IMR-90 (cell line): ENCODE data around the gene TSACC. TPM values are rescaled to one million over a fixed set of nuclear protein-coding genes. Genes with fewer than 3 reads are reported as not detected.

Experiments used
- ATAC-seq: fragments of 200-7000 bp; cut with Tn5 transposase; 2 replicates; pipeline ENCODE4 v1.9.1; 2020; ENCODE audit warnings: low read depth, mild to moderate bottlenecking, moderate library complexity
- BruUV-seq: library from RNA; stranded (reverse); fragments of 400-500 nt; replicated peaks from 2 replicates; lab custom pipeline; 2021; lab: Mats Ljungman, UMichigan
- CTCF ChIA-PET: fragments of 300-600 bp; formaldehyde crosslinking; extraction: SDS; loops from one replicate; lab custom pipeline; 2021; ENCODE audit warnings: antibody characterized with exemption; lab: Yijun Ruan, JAX
- POLR2A ChIA-PET: fragments of 300-600 bp; sonication (Branson Sonifier 250); formaldehyde crosslinking; loops from one replicate; lab custom pipeline; 2022; ENCODE audit warnings: antibody characterized with exemption; ENCODE audit not compliant: unreplicated experiment; lab: Charles Lee
- DNase-seq: peaks from one replicate; pipeline ENCODE4 v3.0.0; 2013
- H2AFZ ChIP-seq: replicated peaks from 2 replicates; pipeline ENCODE3; 2013; ENCODE audit warnings: low read length, mild to moderate bottlenecking; ENCODE audit not compliant: poor library complexity
- H2AK5ac ChIP-seq: 2 replicates; pipeline ENCODE4 v1.6.1; 2013; ENCODE audit warnings: low read depth, low read length, inconsistent platforms
- H2AK9ac ChIP-seq: replicated peaks from 2 replicates; pipeline ENCODE3; 2013; ENCODE audit warnings: mild to moderate bottlenecking, low read depth, low read length, moderate library complexity; ENCODE audit not compliant: poor library complexity
- H2BK120ac ChIP-seq: 2 replicates; pipeline ENCODE4 v1.6.1; 2013; ENCODE audit warnings: low read depth, low read length, inconsistent platforms
- H2BK15ac ChIP-seq: 3 replicates; pipeline ENCODE4 v1.6.1; 2013; ENCODE audit warnings: low read depth, low read length, inconsistent platforms
- H2BK20ac ChIP-seq: 2 replicates; pipeline ENCODE4 v1.6.1; 2013; ENCODE audit warnings: low read depth, mild to moderate bottlenecking, inconsistent platforms, low read length, moderate library complexity
- H2BK5ac ChIP-seq: 2 replicates; pipeline ENCODE4 v1.6.1; 2013; ENCODE audit warnings: mild to moderate bottlenecking, low read depth, low read length, inconsistent platforms; ENCODE audit not compliant: poor library complexity, severe bottlenecking
- H3K14ac ChIP-seq: replicated peaks from 2 replicates; pipeline ENCODE4 v1.6.1; 2013; ENCODE audit warnings: low read depth, low read length, inconsistent platforms
- H3K18ac ChIP-seq: 2 replicates; pipeline ENCODE4 v1.6.1; 2013; ENCODE audit warnings: low read depth, low read length, control low read depth
- H3K23ac ChIP-seq: 2 replicates; pipeline ENCODE4 v1.6.1; 2013; ENCODE audit warnings: low read depth, low read length, inconsistent platforms
- H3K27ac ChIP-seq: 2 replicates; pipeline ENCODE4 v1.5.1; 2013; ENCODE audit warnings: mild to moderate bottlenecking, control low read depth, low read length; ENCODE audit not compliant: insufficient read depth
- H3K27me3 ChIP-seq: 2 replicates; pipeline ENCODE4 v1.6.1; 2013; ENCODE audit warnings: low read length; ENCODE audit not compliant: control insufficient read depth, insufficient read depth
- H3K36me3 ChIP-seq: 2 replicates; pipeline ENCODE4 v1.6.1; 2013; ENCODE audit warnings: low read length, mixed read lengths; ENCODE audit not compliant: control insufficient read depth, insufficient read depth
- H3K4ac ChIP-seq: 2 replicates; pipeline ENCODE4 v1.6.1; 2013; ENCODE audit warnings: low read depth, low read length, inconsistent platforms
- H3K4me1 ChIP-seq: 2 replicates; pipeline ENCODE4 v1.6.1; 2013; ENCODE audit warnings: low read length, mixed read lengths; ENCODE audit not compliant: control insufficient read depth, insufficient read depth
- H3K4me2 ChIP-seq: 2 replicates; pipeline ENCODE4 v1.6.1; 2013; ENCODE audit warnings: low read depth, mild to moderate bottlenecking, control low read depth, low read length, moderate library complexity
- H3K4me3 ChIP-seq: 2 replicates; pipeline ENCODE4 v1.5.1; 2013; ENCODE audit warnings: low read depth, mild to moderate bottlenecking, control low read depth, low read length, moderate library complexity; ENCODE audit not compliant: insufficient read depth
- H3K56ac ChIP-seq: 2 replicates; pipeline ENCODE4 v1.6.1; 2013; ENCODE audit warnings: low read length, inconsistent platforms; ENCODE audit not compliant: insufficient read depth; ENCODE audit errors: extremely low read depth
- H3K79me1 ChIP-seq, 2 experiments: 2 replicates each; pipeline ENCODE4 v1.6.1; 2013; ENCODE audit warnings: low read length in 2 of 2, inconsistent platforms in 1 of 2, low read depth in 1 of 2
- H3K9ac ChIP-seq: 2 replicates; pipeline ENCODE4 v1.6.1; 2013; ENCODE audit warnings: low read depth, low read length, control low read depth
- H3K9me1 ChIP-seq: 2 replicates; pipeline ENCODE4 v1.6.1; 2013; ENCODE audit warnings: low read length, inconsistent platforms; ENCODE audit not compliant: insufficient read depth
- H3K9me3 ChIP-seq: 2 replicates; pipeline ENCODE4 v1.6.1; 2013; ENCODE audit warnings: low read length; ENCODE audit not compliant: control insufficient read depth, insufficient read depth
- H4K20me1 ChIP-seq: 2 replicates; pipeline ENCODE4 v1.6.1; 2013; ENCODE audit warnings: low read length, inconsistent platforms; ENCODE audit not compliant: insufficient read depth
- H4K5ac ChIP-seq: 2 replicates; pipeline ENCODE4 v1.6.1; 2013; ENCODE audit warnings: mild to moderate bottlenecking, low read depth, low read length, control low read depth
- H4K8ac ChIP-seq, 2 experiments: 2 replicates each; pipeline ENCODE4 v1.6.1; 2013; ENCODE audit warnings: low read depth in 2 of 2, low read length in 2 of 2, control low read depth in 1 of 2, inconsistent platforms in 1 of 2
- H4K91ac ChIP-seq: 2 replicates; pipeline ENCODE4 v1.6.1; 2013; ENCODE audit warnings: low read depth, low read length, inconsistent platforms; ENCODE audit not compliant: insufficient read depth
- MAZ ChIP-seq: IDR thresholded peaks from 2 replicates; pipeline ENCODE4 v1.6.1; 2012; ENCODE audit warnings: low read depth, mild to moderate bottlenecking, low read length, improper control_type of control experiment, moderate library complexity, borderline replicate concordance
- WGBS, 2 experiments: methylation state at CpG; one replicate each; pipeline versions ENCODE4 v1.1.5 to v1.1.7; 2013; ENCODE audit warnings: missing lambda C conversion rate in 2 of 2; ENCODE audit not compliant: insufficient read length in 1 of 2; ENCODE audit errors: extremely low coverage in 2 of 2; 5-methylcytosine and 5-hydroxymethylcytosine counted together
- dilution Hi-C: fragments of 300-500 bp; cut with HindIII; formaldehyde crosslinking; loops from one replicate; pipeline ENCODE4 v1.14.3; 2018; ENCODE audit warnings: low sequenced_read_pairs; ENCODE audit not compliant: unreplicated experiment
- in situ Hi-C: fragments of 300-500 bp; cut with MboI; formaldehyde crosslinking; loops from 3 replicates; pipeline ENCODE4 v1.14.3; 2019; ENCODE audit warnings: low sequenced_read_pairs, inconsistent platforms, mixed read lengths
- intact Hi-C: fragments of 100-400 bp; cut with micrococcal nuclease; formaldehyde crosslinking; loops from 2 replicates; pipeline ENCODE4 v1.10.0; 2022
- polyA plus RNA-seq, 3 experiments: library from polyadenylated mRNA; depleted of rRNA; stranded (reverse); fragments of >200 nt; gene quantifications; 2 replicates each; pipeline ENCODE4 v1.2.3, GENCODE V29; 2012; ENCODE audit warnings: low replicate concordance in 1 of 3
- total RNA-seq: library from RNA; depleted of rRNA; stranded (reverse); fragments of >200 nt; gene quantifications from 2 replicates; pipeline ENCODE4 v1.2.3, GENCODE V29; 2012; rRNA removed

The TSACC gene
- total and polyA plus RNA-seq, 2 of the 4 experiments (the other 2 are of a cell fraction), result 0.75 TPM; not detected in 1

DNA sequence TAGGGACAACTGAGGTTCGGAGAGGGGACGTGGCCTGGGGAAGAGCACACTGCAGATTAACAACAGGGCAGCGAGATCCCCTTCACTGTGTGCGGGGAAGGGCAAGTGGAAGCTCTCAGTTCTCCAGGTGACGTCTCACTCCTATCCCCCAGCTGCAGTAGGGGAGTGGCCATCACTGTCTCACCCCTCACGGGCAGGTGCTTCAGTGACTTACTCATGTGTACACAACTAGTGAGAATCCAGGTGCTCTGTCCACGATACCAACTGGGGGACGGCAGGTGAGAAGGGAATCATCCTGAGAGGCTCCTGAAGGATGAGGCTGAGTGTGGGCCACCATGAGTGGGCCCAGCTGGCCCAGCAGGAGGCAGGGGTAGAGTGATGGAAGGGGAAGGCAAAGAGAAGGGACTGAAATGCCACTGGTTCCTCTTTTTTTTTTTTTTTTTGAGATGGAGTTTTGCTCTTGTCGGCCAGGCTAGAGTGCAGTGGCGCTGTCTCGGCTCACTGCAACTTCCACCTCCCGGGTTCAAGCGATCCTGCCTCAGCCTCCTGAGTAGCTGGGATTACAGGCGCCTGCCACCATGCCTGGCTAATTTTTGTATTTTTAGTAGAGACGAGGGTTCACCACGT lies 56.6 kb downstream of the TSACC start:
- WGBS, 2 experiments, result 80% methylated on average over 5 of the region's 16 CpGs; no CpG with 5 or more reads in 1 of the 2 experiments
- intact Hi-C loops, result no loop called here
- no peaks in the 10 kb centered on the region for H3K9me3 ChIP-seq
- no peaks in the 10 kb centered on the region for H3K4me1 ChIP-seq
- no peak overlapping the region for H4K5ac ChIP-seq
- no peak overlapping the region for H4K91ac ChIP-seq
- no peak overlapping the region for H2AFZ ChIP-seq
- H2AK9ac ChIP-seq, result no peak overlapping the region
- no peak overlapping the region for H2BK5ac ChIP-seq
- H3K9me1 ChIP-seq, result no peaks in the 10 kb centered on the region
- in situ Hi-C loops, result no loop called here
- H3K56ac ChIP-seq, result no peak overlapping the region
- H3K14ac ChIP-seq, result no peak overlapping the region
- H3K27me3 ChIP-seq, result peaks cover 61% of the 10 kb centered on the region
- no peak for ATAC-seq
- H3K4me3 ChIP-seq, result no peak overlapping the region
- H2BK15ac ChIP-seq, result no peak overlapping the region
- no peak overlapping the region for H4K8ac ChIP-seq
- dilution Hi-C loops, result no loop called here
- H3K4me2 ChIP-seq, result no peak overlapping the region
- no peaks in the 10 kb centered on the region for H4K20me1 ChIP-seq
- no peak for DNase-seq
- no peak overlapping the region for H2AK5ac ChIP-seq
- no TSS peak for BruUV-seq
- H3K4ac ChIP-seq, result no peak overlapping the region
- CTCF ChIA-PET, result interaction anchor here (1.4 kb wide), 1 partner anchor 9 kb away, joined by 4 read pairs; no protein-coding TSS in a partner anchor
- H3K23ac ChIP-seq, result no peak overlapping the region
- no peak overlapping the region for H3K18ac ChIP-seq
- no peak for TF ChIP-seq MAZ
- no peak overlapping the region for H2BK20ac ChIP-seq
- POLR2A ChIA-PET, result no interaction called here
- H3K9ac ChIP-seq, result no peak overlapping the region
- H3K79me1 ChIP-seq, result no peaks in the 10 kb centered on the region
- no peak overlapping the region for H2BK120ac ChIP-seq
- no peak overlapping the region for H3K27ac ChIP-seq
- H3K36me3 ChIP-seq, result no peaks in the 10 kb centered on the region

Other genes starting within 250 kb of the TSACC start
- 753 and 755 TPM in 2 replicates for gene LMNA, start 223.8 kb upstream of the TSACC start, total RNA-seq
- gene LMNA, start 223.8 kb upstream of the TSACC start, polyA plus RNA-seq (2012; rRNA removed), result 563 and 927 TPM in 2 replicates
- 0.18 and 0.28 TPM in 2 replicates for gene SEMA4A, start 184.9 kb upstream of the TSACC start, total RNA-seq
- 0.86 and 1.4 TPM in 2 replicates for gene SEMA4A, start 184.9 kb upstream of the TSACC start, polyA plus RNA-seq (2012; rRNA removed)
- 12.7 and 12.8 TPM in 2 replicates for gene SLC25A44, start 144.4 kb upstream of the TSACC start, total RNA-seq
- gene SLC25A44, start 144.4 kb upstream of the TSACC start, polyA plus RNA-seq (2012; rRNA removed), result 19.7 and 20.2 TPM in 2 replicates
- 54.8 and 62.5 TPM in 2 replicates for gene PMF1, start 125.5 kb upstream of the TSACC start, total RNA-seq
- 73.4 and 74.9 TPM in 2 replicates for gene PMF1, start 125.5 kb upstream of the TSACC start, polyA plus RNA-seq (2012; rRNA removed)
- gene BGLAP, start 96.3 kb upstream of the TSACC start, total RNA-seq, result not detected in 2 replicates
- gene BGLAP, start 96.3 kb upstream of the TSACC start, polyA plus RNA-seq (2012; rRNA removed), result 0.32 and 0.67 TPM in 2 replicates
- gene PAQR6, start 90.5 kb upstream of the TSACC start, total RNA-seq, result under 0.01 TPM in 1 of 2 replicates, not detected in the other
- gene PAQR6, start 90.5 kb upstream of the TSACC start, polyA plus RNA-seq (2012; rRNA removed), result 0.57 and 0.67 TPM in 2 replicates
- 33.9 and 37.3 TPM in 2 replicates for gene SMG5, start 55.7 kb upstream of the TSACC start, total RNA-seq
- 33.3 and 34.7 TPM in 2 replicates for gene SMG5, start 55.7 kb upstream of the TSACC start, polyA plus RNA-seq (2012; rRNA removed)
- gene TMEM79, start 54.2 kb upstream of the TSACC start, total RNA-seq, result 0.28 and 0.54 TPM in 2 replicates
- gene TMEM79, start 54.2 kb upstream of the TSACC start, polyA plus RNA-seq (2012; rRNA removed), result 2.3 and 3.3 TPM in 2 replicates
- gene GLMP, start 42.8 kb upstream of the TSACC start, total RNA-seq, result 18.3 and 32.6 TPM in 2 replicates
- gene GLMP, start 42.8 kb upstream of the TSACC start, polyA plus RNA-seq (2012; rRNA removed), result 43.1 and 45.8 TPM in 2 replicates
- 0.28 TPM in 1 of 2 replicates, not detected in the other for gene VHLL, start 39.2 kb upstream of the TSACC start, total RNA-seq
- not detected in 2 replicates for gene VHLL, start 39.2 kb upstream of the TSACC start, polyA plus RNA-seq (2012; rRNA removed)
- gene CCT3, start 234 bp upstream of the TSACC start, total RNA-seq, result 595 and 637 TPM in 2 replicates
- gene CCT3, start 234 bp upstream of the TSACC start, polyA plus RNA-seq (2012; rRNA removed), result 293 and 313 TPM in 2 replicates
- gene RHBG, start 30.7 kb downstream of the TSACC start, total RNA-seq, result not detected in 2 replicates
- gene RHBG, start 30.7 kb downstream of the TSACC start, polyA plus RNA-seq (2012; rRNA removed), result not detected in 2 replicates
- gene MEF2D, start 162.2 kb downstream of the TSACC start, total RNA-seq, result 2.9 and 3.6 TPM in 2 replicates
- 20.0 and 25.0 TPM in 2 replicates for gene MEF2D, start 162.2 kb downstream of the TSACC start, polyA plus RNA-seq (2012; rRNA removed)
- 13.6 TPM in 2 replicates for gene IQGAP3, start 234.0 kb downstream of the TSACC start, total RNA-seq
- gene IQGAP3, start 234.0 kb downstream of the TSACC start, polyA plus RNA-seq (2012; rRNA removed), result 12.5 and 14.9 TPM in 2 replicates
- gene TTC24, start 241.2 kb downstream of the TSACC start, total RNA-seq, result not detected in 2 replicates
- not detected in 2 replicates for gene TTC24, start 241.2 kb downstream of the TSACC start, polyA plus RNA-seq (2012; rRNA removed)